Neural cell (in vitro differentiated cells): ENCODE data around the gene PLPPR4. TPM values are rescaled to one million over a fixed set of nuclear protein-coding genes. Genes with fewer than 3 reads are reported as not detected.

Experiments used
- H2AFZ ChIP-seq: fragments of 200-600, 300-800 bp; sonication (generic), shearing (Covaris generic); 2 replicates; pipeline ENCODE4 v1.6.0; 2014; ENCODE audit warnings: low read depth, mild to moderate bottlenecking, antibody characterized with exemption, low read length, moderate library complexity
- H3F3A ChIP-seq: fragments of 200-600 bp; shearing (Covaris generic); 2 replicates; pipeline ENCODE4 v1.6.1; 2016; ENCODE audit warnings: mild to moderate bottlenecking, moderate library complexity, mixed read lengths, antibody characterized with exemption, low read length; ENCODE audit not compliant: insufficient read depth, poor library complexity, severe bottlenecking
- H3K27ac ChIP-seq: fragments of 200-600, 300-800 bp; sonication (generic), shearing (Covaris generic); 2 replicates; pipeline ENCODE4 v1.5.1; 2014; ENCODE audit warnings: mild to moderate bottlenecking, low read length, moderate library complexity
- H3K27me3 ChIP-seq: fragments of 300-800, 200-600 bp; sonication (generic), shearing (Covaris generic); 2 replicates; pipeline ENCODE4 v1.6.0; 2014; ENCODE audit warnings: mild to moderate bottlenecking, low read depth, low read length, moderate library complexity; ENCODE audit not compliant: insufficient read depth
- H3K36me3 ChIP-seq: fragments of 300-800, 200-600 bp; sonication (generic), shearing (Covaris generic); 2 replicates; pipeline ENCODE4 v1.5.1; 2014; ENCODE audit warnings: mild to moderate bottlenecking, antibody characterized with exemption, low read length, moderate library complexity; ENCODE audit not compliant: insufficient read depth
- H3K4me2 ChIP-seq: fragments of 300-800, 200-600 bp; sonication (generic), shearing (Covaris generic); 2 replicates; pipeline ENCODE4 v1.6.0; 2014; ENCODE audit warnings: mild to moderate bottlenecking, low read length
- H3K4me3 ChIP-seq: fragments of 300-800, 200-600 bp; sonication (generic), shearing (Covaris generic); 2 replicates; pipeline ENCODE4 v1.5.1; 2014; ENCODE audit warnings: mild to moderate bottlenecking, low read length, moderate library complexity
- H3K79me2 ChIP-seq: fragments of 200-600 bp; shearing (Covaris generic); replicated peaks from 2 replicates; pipeline ENCODE4 v1.6.0; 2014; ENCODE audit warnings: mild to moderate bottlenecking, low read length, moderate library complexity; ENCODE audit not compliant: insufficient read depth
- H3K9ac ChIP-seq: fragments of 300-800, 200-600 bp; sonication (generic), shearing (Covaris generic); 2 replicates; pipeline ENCODE4 v1.6.1; 2016; ENCODE audit warnings: mild to moderate bottlenecking, low read length, mixed read lengths
- H3K9me2 ChIP-seq: fragments of 200-600 bp; shearing (Covaris generic); 2 replicates; pipeline ENCODE4 v1.6.1; 2016; ENCODE audit warnings: mild to moderate bottlenecking, low read length, mixed read lengths; ENCODE audit not compliant: insufficient read depth
- H3K9me3 ChIP-seq: fragments of 200-600, 300-800 bp; sonication (generic), shearing (Covaris generic); 2 replicates; pipeline ENCODE4 v1.6.1; 2016; ENCODE audit warnings: mild to moderate bottlenecking, mixed run types, low read length, moderate library complexity, mixed read lengths
- H4K20me1 ChIP-seq: fragments of 200-600 bp; shearing (Covaris generic); 2 replicates; pipeline ENCODE4 v1.6.1; 2016; ENCODE audit warnings: mild to moderate bottlenecking, mixed run types; ENCODE audit not compliant: insufficient read depth
- EP300 ChIP-seq: fragments of 450-650 bp; conservative IDR thresholded peaks from 2 replicates; pipeline ENCODE4 v1.6.1; 2014; ENCODE audit warnings: antibody characterized with exemption, mild to moderate bottlenecking, moderate library complexity; ENCODE audit not compliant: poor library complexity, severe bottlenecking
- EZH2 ChIP-seq: fragments of 200-600, 300-800 bp; shearing (Covaris generic), sonication (generic); IDR thresholded peaks from 2 replicates; pipeline ENCODE4 v1.6.1; 2014; ENCODE audit warnings: antibody characterized with exemption, low read length, borderline replicate concordance, mild to moderate bottlenecking; ENCODE audit not compliant: insufficient read depth, poor library complexity, severe bottlenecking
- MXI1 ChIP-seq: fragments of 450-650 bp; conservative IDR thresholded peaks from 2 replicates; pipeline ENCODE4 v1.6.1; 2014; ENCODE audit warnings: antibody characterized with exemption, mild to moderate bottlenecking; ENCODE audit not compliant: poor library complexity, severe bottlenecking
- POLR2AphosphoS5 ChIP-seq: IDR thresholded peaks from 2 replicates; pipeline ENCODE4 v1.6.1; 2012
- RAD21 ChIP-seq: fragments of 450-650 bp; conservative IDR thresholded peaks from 2 replicates; pipeline ENCODE4 v1.6.1; 2014; ENCODE audit warnings: antibody characterized with exemption, mild to moderate bottlenecking, moderate library complexity
- SMC3 ChIP-seq: fragments of 450-650 bp; conservative IDR thresholded peaks from 2 replicates; pipeline ENCODE4 v1.6.1; 2014; ENCODE audit warnings: antibody characterized with exemption, mild to moderate bottlenecking, moderate library complexity; ENCODE audit not compliant: poor library complexity
- TAF1 ChIP-seq: IDR thresholded peaks from 2 replicates; pipeline ENCODE4 v1.6.1; 2012; ENCODE audit warnings: low read depth
- polyA plus RNA-seq: library from polyadenylated mRNA; depleted of rRNA; stranded (reverse); fragments of >200 nt; gene quantifications from 2 replicates; pipeline ENCODE4 v1.2.3, GENCODE V29; 2014
- TF ChIP-seq, protein P1 (sequence below): IDR thresholded peaks from 2 replicates; pipeline ENCODE4 v1.6.1; 2012; ENCODE audit warnings: borderline replicate concordance
- TF ChIP-seq, protein P2 (sequence below): fragments of 450-650 bp; IDR thresholded peaks from 2 replicates; pipeline ENCODE4 v1.5.1; 2014; ENCODE audit warnings: antibody characterized with exemption, mild to moderate bottlenecking, moderate library complexity; ENCODE audit not compliant: poor library complexity, severe bottlenecking

The PLPPR4 gene
- polyA plus RNA-seq, 1 donor from 2014 or later: 36.8 TPM

DNA sequence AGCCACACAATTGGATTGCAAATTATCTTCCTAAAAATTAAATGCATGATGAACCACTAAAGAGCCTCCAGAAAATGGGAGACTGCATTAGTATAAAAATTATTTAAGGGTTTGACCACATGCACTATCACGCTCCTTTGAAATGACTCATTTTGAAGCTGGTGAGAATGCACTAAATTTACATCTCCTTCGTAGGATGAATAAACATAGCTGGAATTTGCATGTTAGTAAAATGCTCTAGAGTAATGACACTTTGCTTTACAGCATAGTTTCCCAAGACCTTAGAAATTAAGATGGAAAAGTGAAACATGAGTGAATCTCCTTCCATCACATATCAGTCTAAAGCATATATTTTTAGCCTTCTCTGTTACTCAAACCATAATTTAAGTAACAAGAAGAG is 2.4 kb downstream of the PLPPR4 start:
- no peak overlapping the region for H2AFZ ChIP-seq
- H3K9me3 ChIP-seq: no peaks in the 10 kb centered on the region
- H3K27me3 ChIP-seq: no peaks in the 10 kb centered on the region
- no peak overlapping the region for H3K27ac ChIP-seq
- H3K4me3 ChIP-seq: peak overlapping the region; percentile 80
- no peak overlapping the region for H3K4me2 ChIP-seq
- no peaks in the 10 kb centered on the region for H3K36me3 ChIP-seq
- H3F3A ChIP-seq: no peaks in the 10 kb centered on the region
- no peaks in the 10 kb centered on the region for H3K79me2 ChIP-seq
- no peak overlapping the region for H3K9ac ChIP-seq
- no peaks in the 10 kb centered on the region for H3K9me2 ChIP-seq
- no peaks in the 10 kb centered on the region for H4K20me1 ChIP-seq
- TF ChIP-seq TAF1: no peak
- TF ChIP-seq EZH2: no peak
- TF ChIP-seq, protein P1, sequence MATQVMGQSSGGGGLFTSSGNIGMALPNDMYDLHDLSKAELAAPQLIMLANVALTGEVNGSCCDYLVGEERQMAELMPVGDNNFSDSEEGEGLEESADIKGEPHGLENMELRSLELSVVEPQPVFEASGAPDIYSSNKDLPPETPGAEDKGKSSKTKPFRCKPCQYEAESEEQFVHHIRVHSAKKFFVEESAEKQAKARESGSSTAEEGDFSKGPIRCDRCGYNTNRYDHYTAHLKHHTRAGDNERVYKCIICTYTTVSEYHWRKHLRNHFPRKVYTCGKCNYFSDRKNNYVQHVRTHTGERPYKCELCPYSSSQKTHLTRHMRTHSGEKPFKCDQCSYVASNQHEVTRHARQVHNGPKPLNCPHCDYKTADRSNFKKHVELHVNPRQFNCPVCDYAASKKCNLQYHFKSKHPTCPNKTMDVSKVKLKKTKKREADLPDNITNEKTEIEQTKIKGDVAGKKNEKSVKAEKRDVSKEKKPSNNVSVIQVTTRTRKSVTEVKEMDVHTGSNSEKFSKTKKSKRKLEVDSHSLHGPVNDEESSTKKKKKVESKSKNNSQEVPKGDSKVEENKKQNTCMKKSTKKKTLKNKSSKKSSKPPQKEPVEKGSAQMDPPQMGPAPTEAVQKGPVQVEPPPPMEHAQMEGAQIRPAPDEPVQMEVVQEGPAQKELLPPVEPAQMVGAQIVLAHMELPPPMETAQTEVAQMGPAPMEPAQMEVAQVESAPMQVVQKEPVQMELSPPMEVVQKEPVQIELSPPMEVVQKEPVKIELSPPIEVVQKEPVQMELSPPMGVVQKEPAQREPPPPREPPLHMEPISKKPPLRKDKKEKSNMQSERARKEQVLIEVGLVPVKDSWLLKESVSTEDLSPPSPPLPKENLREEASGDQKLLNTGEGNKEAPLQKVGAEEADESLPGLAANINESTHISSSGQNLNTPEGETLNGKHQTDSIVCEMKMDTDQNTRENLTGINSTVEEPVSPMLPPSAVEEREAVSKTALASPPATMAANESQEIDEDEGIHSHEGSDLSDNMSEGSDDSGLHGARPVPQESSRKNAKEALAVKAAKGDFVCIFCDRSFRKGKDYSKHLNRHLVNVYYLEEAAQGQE: no peak
- TF ChIP-seq, protein P2, sequence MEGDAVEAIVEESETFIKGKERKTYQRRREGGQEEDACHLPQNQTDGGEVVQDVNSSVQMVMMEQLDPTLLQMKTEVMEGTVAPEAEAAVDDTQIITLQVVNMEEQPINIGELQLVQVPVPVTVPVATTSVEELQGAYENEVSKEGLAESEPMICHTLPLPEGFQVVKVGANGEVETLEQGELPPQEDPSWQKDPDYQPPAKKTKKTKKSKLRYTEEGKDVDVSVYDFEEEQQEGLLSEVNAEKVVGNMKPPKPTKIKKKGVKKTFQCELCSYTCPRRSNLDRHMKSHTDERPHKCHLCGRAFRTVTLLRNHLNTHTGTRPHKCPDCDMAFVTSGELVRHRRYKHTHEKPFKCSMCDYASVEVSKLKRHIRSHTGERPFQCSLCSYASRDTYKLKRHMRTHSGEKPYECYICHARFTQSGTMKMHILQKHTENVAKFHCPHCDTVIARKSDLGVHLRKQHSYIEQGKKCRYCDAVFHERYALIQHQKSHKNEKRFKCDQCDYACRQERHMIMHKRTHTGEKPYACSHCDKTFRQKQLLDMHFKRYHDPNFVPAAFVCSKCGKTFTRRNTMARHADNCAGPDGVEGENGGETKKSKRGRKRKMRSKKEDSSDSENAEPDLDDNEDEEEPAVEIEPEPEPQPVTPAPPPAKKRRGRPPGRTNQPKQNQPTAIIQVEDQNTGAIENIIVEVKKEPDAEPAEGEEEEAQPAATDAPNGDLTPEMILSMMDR: no peak
- no peak for TF ChIP-seq SMC3
- TF ChIP-seq RAD21: no peak
- TF ChIP-seq EP300: no peak
- TF ChIP-seq POLR2AphosphoS5: no peak
- no peak for TF ChIP-seq MXI1

DNA sequence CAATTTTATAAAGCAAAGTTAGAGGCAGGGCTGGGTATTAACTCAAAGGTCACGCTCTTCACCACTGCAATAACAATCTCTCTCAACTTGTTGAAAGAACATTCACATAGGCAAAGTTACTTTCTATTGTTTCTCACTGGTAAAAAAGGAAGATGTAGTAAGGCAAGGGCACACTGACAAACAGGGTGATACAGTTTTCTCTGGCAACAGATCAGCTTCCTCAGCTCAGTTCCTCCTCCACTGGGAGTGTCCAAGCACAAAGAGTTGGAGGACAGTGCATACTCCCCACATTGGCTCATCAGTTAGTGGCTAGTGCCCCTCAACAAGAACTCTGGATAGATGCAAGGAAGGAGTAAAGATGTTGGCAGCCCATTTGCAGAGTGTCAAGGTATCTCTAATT is 3.7 kb downstream of the PLPPR4 start:
- TF ChIP-seq POLR2AphosphoS5 (no peak), MXI1 (no peak), SMC3 (no peak), TAF1 (no peak), EZH2 (no peak)
- TF ChIP-seq, protein P2: no peak
- Histone ChIP-seq H4K20me1 (no peaks in the 10 kb centered on the region), H3K9me2 (no peaks in the 10 kb centered on the region), H3K36me3 (no peaks in the 10 kb centered on the region), H3K4me2 (no peak overlapping the region), H3K27ac (no peak overlapping the region), H3K9me3 (no peaks in the 10 kb centered on the region), H3K27me3 (no peaks in the 10 kb centered on the region), H2AFZ (no peak overlapping the region), H3K79me2 (no peaks in the 10 kb centered on the region), H3F3A (no peaks in the 10 kb centered on the region), H3K9ac (no peak overlapping the region), H3K4me3 (no peak overlapping the region)
